Stimulated activated CD8-positive, alpha-beta memory T cell treated with anti-CD3 and anti-CD28 coated beads, Interleukin-15, amount 100 ng/mL, for 48 hours (primary cell): Measurements from ENCODE around the gene DOLK.

Experiments used
- DNase-seq, 2 donors: peaks; one replicate each; pipeline ENCODE4 v3.0.0-alpha.2; 2020; ENCODE audit warnings: low read depth in 2 of 2

Gene DOLK

GRCh38 chr9:128933731-128934130, 13.7 kb downstream of the DOLK start:
- no peak for DNase-seq

- DNase-seq = no peak
Observed at GRCh38 chr9:128929560-128929959, 17.8 kb downstream of the DOLK start.

GRCh38 chr9:128928624-128929023, 18.8 kb downstream of the DOLK start:
- no peak for DNase-seq

- DNase-seq = no peak
Observed at GRCh38 chr9:128927731-128928411, 19.5 kb downstream of the DOLK start.

- no peak for DNase-seq
Observed at GRCh38 chr9:128923493-128923883, 23.9 kb downstream of the DOLK start.

- no peak for DNase-seq
Observed at GRCh38 chr9:128921881-128922763, 25.3 kb downstream of the DOLK start.

GRCh38 chr9:128920381-128921058, 26.9 kb downstream of the DOLK start, which contains the start of gene PHYHD1:
Gene PHYHD1, plus strand, starts transcription at chr9:128920982. Its CDS starts 1,342 bp downstream, at chr9:128922324.
- DNase-seq = no peak

GRCh38 chr9:128919402-128920089, 27.9 kb downstream of the DOLK start:
- DNase-seq = no peak

GRCh38 chr9:128918921-128919320, 28.5 kb downstream of the DOLK start:
- DNase-seq = no peak

- DNase-seq = no peak
Observed at GRCh38 chr9:128917151-128917849, 30.1 kb downstream of the DOLK start.

GRCh38 chr9:128916745-128917144, 30.7 kb downstream of the DOLK start:
- no peak for DNase-seq

GRCh38 chr9:128916204-128916603, 31.2 kb downstream of the DOLK start:
- DNase-seq = no peak

- DNase-seq = no peak
Observed at GRCh38 chr9:128913995-128914772, 33.2 kb downstream of the DOLK start.

- DNase-seq = no peak
Observed at GRCh38 chr9:128913048-128913900, 34.1 kb downstream of the DOLK start.

- no peak for DNase-seq
Observed at GRCh38 chr9:128912270-128912853, 35.0 kb downstream of the DOLK start.

- no peak for DNase-seq
Observed at GRCh38 chr9:128911529-128912035, 35.8 kb downstream of the DOLK start.

- DNase-seq = no peak
Observed at GRCh38 chr9:128910906-128911305, 36.5 kb downstream of the DOLK start.

- no peak for DNase-seq
Observed at GRCh38 chr9:128909859-128910258, 37.5 kb downstream of the DOLK start.

GRCh38 chr9:128908372-128908771, 39.0 kb downstream of the DOLK start:
- DNase-seq = no peak
